ENCODE measurements around the gene AMELY.
"Not testable (repeated sequence)": the region's sequence is repeated elsewhere in the genome, so short reads cannot be mapped to it uniquely, and the experiment has no call there.

The AMELY gene, protein sequence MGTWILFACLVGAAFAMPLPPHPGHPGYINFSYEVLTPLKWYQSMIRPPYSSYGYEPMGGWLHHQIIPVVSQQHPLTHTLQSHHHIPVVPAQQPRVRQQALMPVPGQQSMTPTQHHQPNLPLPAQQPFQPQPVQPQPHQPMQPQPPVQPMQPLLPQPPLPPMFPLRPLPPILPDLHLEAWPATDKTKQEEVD

DNA sequence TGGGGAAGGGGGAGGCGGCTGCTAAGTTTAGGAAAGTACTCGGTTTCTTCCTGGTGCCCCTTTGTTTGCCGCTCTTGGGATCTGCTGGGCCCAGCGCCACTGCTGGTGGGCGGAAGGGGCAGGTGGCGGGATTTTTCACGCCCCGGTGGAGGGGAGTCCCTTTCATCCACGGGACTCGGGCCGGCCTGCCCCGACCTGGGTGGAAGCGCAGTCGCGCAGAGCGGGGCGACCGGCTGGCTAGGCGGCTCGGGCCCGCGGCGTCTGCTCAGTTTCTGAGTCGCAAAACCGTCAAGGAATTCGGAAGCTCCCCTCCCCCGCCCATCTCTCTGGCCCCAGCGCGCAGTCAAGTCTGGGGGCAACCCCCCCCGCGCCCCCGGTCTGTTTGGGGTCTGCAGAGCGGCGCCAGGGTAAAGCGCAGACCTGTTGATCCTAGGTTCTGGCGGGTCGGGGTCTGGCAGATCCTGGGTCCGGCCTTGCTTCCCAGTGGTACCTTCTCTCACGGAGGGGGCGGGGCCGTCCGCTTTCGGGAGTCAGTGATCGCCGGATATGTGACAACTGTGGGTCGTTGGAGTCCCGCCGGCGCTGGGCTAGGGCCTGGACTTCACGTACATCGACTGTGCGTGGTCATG lies at the start of gene AMELY:
TSS of gene AMELY (minus strand) at position 500 of the 629 bp plus-strand sequence. CDS start 39,144 bp downstream, outside the sequence.
- no peak for DNase-seq

DNA sequence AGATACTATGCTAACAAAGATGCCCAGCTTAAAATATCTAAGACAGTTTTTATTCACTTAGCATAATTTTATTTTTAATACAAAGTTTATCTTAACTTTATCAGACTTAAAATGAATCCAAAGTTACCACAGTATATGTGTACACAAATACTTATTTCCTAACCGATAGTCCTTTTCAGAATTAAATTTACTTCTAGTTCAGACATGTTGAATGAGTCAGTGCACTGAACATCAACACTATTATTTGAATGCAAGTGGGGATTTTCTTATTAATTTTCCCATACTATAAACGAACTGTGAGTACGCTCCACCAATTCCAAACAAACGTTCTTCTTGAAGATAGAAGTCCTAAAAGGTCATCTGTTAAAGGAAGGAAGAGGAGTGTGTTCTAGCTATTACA lies 38.4 kb upstream of the AMELY start:
- DNase-seq, result no peak

GRCh38 chrY:6948378-6948777 lies 36.8 kb upstream of the AMELY start:
- DNase-seq, result no peak

GRCh38 chrY:6947695-6948094 lies 36.1 kb upstream of the AMELY start:
- no peak for DNase-seq

- no peak for DNase-seq
Measured at GRCh38 chrY:6935497-6935896, 23.9 kb upstream of the AMELY start.

DNA sequence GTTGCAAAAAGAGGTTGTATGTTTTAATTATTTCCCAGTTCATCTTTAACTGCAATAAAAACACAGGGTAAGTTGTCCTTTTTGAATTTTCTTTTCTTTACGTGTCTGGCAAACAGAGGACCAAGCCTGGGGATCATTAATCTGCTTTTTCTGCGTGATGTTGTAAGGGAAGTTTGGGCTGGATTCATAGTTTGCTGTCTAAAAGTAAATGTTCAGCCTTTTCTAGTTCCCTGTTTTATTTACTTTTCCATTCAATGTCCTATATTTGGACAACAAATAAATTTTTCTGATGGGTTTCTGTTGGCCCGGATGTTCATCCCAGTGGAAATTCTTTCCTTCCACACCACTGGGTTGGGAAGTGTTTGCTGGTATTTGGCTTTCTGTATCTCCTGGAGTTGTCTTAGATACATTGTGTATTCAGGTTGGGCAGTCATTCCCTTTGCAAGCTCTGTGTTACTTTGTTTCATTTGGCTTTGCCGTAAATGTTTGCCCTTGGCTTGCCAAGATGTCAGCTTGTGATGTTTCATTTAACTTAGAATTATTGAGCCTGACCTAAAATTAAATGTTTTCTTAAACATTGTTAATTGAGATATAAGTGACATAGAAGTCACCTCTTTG lies 20.3 kb upstream of the AMELY start:
- no peak for DNase-seq

GRCh38 chrY:6929237-6929636 lies 17.7 kb upstream of the AMELY start:
- no peak for DNase-seq

- no peak for DNase-seq
Measured at GRCh38 chrY:6928265-6928664, 16.7 kb upstream of the AMELY start.

DNA sequence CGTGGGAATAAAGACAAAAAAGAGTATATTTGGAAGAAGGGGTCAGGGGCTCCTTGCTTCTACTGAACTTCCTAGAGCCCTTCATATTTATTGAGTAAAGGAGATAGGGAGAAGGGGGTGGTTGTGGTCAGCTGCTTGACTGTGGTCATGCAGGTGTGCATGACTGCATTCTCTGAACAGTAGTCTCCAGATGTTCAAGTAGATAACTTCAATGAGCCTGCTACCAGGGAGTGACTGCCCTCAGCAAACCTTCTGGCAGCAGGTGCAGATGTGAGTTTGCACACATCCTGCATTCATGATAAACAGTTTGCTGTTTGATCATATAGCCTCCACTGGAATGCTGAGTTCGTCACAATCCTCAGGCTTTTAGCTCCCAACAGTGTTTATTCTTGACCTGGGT lies 9.5 kb upstream of the AMELY start:
- DNase-seq, result no peak

DNA sequence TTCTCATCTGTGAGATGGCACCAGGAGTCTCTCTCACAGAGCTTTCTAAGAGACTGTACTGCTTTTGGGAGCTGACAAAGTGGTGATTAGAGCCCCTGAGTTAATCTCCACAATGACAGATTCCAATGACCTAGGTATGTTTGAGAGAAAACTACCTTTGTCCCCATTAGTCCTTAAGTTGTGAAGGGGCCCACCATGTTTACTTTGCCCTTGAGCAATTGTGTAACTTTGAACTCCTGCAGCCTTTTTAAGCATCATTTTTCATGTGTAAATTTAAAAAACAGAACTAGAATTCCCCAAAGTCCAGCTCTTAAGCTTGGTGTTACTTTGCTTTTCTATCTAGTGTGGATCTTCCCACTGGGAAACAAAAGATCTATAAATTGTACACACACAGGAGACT lies 1.8 kb upstream of the AMELY start:
- no peak for DNase-seq

- DNase-seq, result no peak
Measured at GRCh38 chrY:6910372-6911252, 940 bp downstream of the AMELY start, which contains the start of gene TBL1Y. TSS of gene TBL1Y (plus strand) at chrY:6910697. CDS start at chrY:7025085, 114,388 bp downstream.

- DNase-seq, result no peak
Measured at GRCh38 chrY:6909856-6910255, 1.7 kb downstream of the AMELY start.

- no peak for DNase-seq
Measured at GRCh38 chrY:6909118-6909521, 2.4 kb downstream of the AMELY start.

DNA sequence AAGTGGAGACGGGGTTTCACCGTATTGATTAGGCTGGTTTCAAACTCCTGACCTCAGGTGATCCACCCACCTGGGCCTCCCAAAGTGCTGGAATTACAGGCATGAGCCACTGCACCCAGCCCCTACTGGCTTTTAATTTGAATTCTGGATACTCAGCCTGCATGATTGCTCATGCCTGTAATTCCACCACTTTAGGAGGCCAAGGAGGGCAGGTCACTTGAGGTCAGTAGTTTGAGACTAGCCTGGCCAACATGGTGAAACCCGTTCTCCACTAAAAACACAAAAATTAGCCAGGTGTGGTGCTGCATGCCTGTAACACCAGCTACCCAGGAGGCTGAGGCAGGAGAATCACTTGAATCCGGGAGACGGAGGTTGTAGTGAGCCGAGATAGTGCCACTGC lies 3.5 kb downstream of the AMELY start:
- not testable (repeated sequence) for DNase-seq

- DNase-seq, result no peak
Measured at GRCh38 chrY:6907591-6907990, 4.0 kb downstream of the AMELY start.

DNA sequence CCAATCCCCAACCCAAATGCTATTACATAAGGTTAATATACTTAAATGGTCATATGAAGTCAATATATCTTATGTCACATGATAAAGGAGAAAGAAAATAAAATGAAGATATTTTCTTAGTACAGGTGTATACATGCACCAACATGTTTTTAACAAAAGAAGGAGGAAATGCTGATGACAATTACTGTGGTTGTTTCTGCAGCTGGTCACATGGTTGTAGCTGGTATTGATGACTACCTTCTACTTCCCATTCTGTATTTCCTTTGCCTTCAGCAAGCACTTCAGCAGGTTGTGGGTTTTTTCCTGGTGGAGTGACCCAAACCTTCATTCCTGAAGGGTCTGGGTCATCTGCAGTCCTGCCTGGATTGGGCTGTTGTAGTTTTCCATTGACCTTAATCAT lies 9.4 kb downstream of the AMELY start:
- DNase-seq, result not testable (repeated sequence)

- DNase-seq, result no peak
Measured at GRCh38 chrY:6895236-6895635, 16.3 kb downstream of the AMELY start.

- DNase-seq, result no peak
Measured at GRCh38 chrY:6894496-6894895, 17.1 kb downstream of the AMELY start.

- DNase-seq, result no peak
Measured at GRCh38 chrY:6849384-6849783, 62.2 kb downstream of the AMELY start.

DNA sequence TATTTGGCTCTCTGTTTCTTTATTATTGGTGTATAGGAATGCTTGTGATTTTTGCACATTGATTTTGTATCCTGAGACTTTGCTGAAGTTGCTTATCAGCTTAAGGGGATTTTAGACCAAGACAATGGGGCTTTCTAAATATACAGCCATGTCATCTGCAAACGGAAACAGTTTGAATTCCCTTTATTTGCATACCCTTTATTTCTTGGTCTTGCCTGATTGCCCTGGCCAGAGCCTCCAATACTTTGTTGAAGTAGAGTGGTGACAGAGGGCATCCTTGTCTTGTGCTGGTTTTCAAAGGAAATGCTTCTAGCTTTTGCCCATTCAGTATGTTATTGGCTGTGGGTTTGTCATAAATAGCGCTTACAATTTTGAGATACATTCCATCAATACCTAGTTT lies 68.9 kb downstream of the AMELY start:
- DNase-seq, result not testable (repeated sequence)

Measured in midbrain (tissue), 1 donor.